HG03457 (cell line): ENCODE results near the gene REG1A.

Experiments used
- ATAC-seq: cut with Tn5 transposase; IDR thresholded peaks from one replicate; pipeline ENCODE4 v1.9.1; 2021; ENCODE audit warnings: moderate number of reproducible peaks; ENCODE audit not compliant: unreplicated experiment

REG1A gene

DNA sequence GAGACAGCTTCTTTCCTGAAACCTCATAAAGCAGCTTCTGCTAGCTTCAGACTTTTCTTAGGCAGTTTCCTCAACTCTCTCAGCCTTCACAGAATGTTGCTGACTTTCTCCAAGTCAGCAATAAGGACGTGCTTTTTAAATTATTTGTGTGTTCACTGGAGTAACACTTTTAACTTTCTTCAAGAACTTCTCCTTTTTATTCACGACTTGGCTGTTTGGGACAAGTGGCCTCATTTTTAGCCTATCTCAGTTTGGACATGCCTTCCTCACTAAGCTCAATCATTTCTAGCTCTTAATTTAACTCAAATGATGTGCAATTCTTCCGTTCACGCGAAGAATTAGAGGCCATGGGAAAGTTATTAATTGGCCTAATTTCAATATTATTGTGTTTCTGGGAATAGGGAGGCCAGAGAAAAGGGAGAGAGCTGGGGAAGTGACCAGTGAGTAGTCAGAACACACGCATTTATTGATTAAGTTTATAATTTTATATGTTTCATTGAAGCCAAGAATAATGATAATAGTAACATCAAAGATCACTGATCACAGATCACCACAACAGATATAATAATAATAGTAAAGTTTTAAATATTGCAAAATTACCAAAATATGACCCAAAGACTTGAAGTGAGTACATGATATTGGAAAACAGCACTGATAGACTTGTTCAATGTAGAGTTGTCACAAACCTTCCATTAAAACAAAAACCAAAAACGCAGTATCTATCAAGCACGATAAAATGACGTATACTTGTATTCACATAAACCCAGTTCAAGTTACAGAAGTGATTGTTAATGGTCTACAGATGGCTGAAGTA is 4.8 kb downstream of the REG1A start:
- no peak for ATAC-seq

- ATAC-seq = no peak
These were observed 5.4 kb downstream of the REG1A start for GRCh38 chr2:79125721-79125985.

- no peak for ATAC-seq
These were observed 8.1 kb downstream of the REG1A start for GRCh38 chr2:79128406-79128805.

- ATAC-seq = no peak
These were observed 9.0 kb downstream of the REG1A start for GRCh38 chr2:79129260-79129659.

GRCh38 chr2:79129804-79130203 is 9.5 kb downstream of the REG1A start:
- no peak for ATAC-seq

GRCh38 chr2:79131687-79132086 is 11.4 kb downstream of the REG1A start:
- no peak for ATAC-seq

DNA sequence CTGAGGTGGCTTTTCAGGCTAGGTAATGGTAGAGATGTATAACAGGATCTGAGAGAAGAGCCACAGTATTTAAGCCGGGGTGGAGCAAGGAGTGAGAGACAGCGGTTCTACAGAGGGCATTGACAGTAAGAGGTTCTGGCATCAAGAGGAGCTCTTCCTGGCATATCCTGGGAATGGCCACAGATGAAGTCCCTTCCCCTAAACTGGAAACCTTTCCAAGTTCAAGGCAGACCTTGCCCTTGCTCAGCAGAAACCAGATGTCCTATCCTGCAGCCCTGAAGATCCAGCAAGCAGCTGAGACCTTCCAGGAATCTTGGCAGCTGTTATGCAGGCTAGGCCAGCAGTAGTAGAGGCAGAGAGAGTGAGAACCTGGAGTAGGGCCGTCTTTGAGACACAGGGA is 18.1 kb downstream of the REG1A start:
- no peak for ATAC-seq

DNA sequence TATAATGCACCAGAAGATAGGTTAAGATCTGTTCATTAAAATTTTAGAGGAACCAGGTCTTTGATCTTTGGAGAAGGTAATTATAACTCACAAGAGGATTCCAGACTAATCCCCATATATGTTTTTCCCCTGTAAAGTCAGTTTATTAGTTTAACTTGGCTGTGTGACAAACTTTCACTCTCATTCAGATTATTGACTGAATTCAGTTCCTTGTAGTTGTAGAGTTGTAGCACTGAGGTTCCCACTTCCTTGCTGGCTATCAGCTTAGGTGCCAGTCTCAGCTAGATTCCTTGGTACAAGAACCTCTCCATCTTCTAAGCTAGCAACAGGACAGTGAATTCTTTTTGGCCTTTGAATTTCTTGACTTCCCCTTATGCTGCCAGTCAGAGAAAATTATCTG is 19.1 kb downstream of the REG1A start:
- no peak for ATAC-seq

DNA sequence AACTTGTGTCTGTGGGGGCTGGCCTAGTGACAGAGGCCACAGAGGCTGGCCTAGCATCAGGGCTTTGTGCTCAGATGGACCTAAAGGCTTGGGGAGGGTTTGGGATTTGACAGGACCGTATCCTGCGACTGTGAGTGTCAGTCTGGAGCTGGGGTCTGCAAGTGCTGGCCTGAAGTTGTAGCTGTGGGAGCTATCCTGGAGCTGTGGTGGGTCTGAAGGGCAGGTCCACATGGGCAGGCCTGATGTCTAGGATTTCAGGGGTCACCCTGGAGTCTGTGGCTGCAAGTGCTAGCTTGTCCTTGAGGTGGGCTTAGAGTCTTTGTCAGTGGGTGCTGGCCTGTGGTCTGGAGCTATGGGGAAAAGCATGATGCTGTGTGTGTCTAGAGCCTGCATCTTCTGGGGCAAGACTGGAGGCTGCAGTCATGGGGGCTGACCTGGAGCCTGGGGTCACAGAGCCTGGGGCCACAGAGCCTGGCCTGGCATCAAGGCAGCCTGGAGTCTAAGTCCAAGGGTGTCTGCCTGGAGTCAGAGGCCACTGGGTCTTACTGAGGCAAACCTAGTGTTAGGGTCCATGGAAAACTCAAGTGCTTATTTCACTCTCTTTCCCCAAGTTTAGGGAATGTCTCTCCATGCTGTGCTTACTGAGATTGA is 35.7 kb downstream of the REG1A start:
- ATAC-seq = no peak

DNA sequence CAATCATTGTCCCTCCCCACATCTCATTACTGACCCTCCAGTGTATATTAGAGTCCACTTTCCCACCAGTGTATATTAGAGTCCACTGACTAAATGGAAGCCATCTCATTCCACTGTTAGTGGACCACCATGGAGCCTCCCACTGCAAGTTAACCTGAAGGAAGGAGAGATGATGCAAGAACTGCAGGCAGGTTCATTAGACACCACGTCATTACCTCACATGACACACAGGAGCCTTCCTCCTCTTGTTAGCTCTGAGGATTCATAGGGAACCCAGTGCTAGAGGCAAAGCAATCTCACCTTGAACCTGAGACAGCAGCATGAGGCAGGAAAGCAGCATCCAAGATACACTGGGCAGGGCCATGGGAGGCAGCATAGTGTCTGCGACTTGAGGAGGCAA is 38.7 kb downstream of the REG1A start:
- no peak for ATAC-seq

- ATAC-seq = no peak
These were observed 39.4 kb downstream of the REG1A start, which contains the start of gene REG3A for GRCh38 chr2:79159653-79160052. Gene REG3A, minus strand, starts transcription at chr2:79159753. Its CDS starts 348 bp downstream, at chr2:79159405.

GRCh38 chr2:79162132-79162531 is 41.8 kb downstream of the REG1A start:
- ATAC-seq = no peak

DNA sequence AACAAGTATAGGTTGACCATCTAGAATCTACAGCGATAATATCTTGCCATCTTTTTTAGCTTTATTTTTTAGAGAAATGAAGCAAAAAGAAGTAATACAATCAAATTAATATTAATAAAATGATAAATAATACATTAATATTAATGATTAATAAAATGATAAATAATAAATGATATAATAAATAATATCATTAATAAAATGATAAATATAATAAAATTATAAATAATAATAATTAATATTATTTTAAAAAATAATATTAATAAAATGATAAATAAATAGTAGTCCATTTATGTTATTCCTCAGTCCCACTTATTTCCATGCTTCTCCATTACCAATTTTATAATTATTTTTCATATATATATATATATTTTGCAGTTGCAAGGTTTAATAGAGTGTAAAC is 42.5 kb downstream of the REG1A start:
- ATAC-seq = no peak

DNA sequence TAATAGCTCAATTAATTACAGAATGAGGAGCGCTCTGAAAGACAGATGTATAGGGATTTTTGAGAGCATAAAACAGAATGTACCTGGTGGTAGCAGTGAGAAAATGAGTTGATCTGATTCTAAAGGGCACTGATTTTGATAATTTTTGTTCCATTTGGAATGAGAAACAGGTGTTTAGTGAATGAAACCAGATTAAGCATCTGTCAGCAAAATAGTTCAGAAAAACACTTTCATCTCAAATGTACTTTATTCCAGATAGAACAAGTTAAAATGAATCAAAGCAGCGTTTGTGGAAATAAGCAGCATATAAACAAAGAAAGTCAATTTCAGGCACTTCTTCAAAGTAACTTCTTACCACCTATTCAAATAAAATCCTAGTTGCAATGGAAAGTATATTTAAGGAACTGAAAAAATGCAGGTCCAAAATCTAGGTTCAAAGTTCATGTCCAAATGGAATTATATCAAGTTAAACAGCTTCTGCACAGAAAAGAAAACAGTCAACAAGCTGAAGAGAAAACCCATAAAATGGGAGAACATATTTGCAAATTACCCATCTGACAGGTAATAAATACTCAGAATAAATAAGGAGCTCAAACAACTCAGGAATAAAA is 51.2 kb downstream of the REG1A start:
- no peak for ATAC-seq
